GM12878 (cell line): ENCODE results near the gene TUBB1. TPM values are rescaled to one million over a fixed set of nuclear protein-coding genes. Genes with fewer than 3 reads are reported as not detected.

Experiments
- BMI1 ChIP-seq: fragments of 450-650 bp; IDR thresholded peaks from 2 replicates; pipeline ENCODE4 v1.6.1; 2016; ENCODE audit warnings: mild to moderate bottlenecking, moderate library complexity, borderline replicate concordance
- CBFB ChIP-seq: IDR thresholded peaks from 2 replicates; pipeline ENCODE4 v1.6.1; 2016; ENCODE audit warnings: antibody characterized with exemption, low read depth
- CHD2 ChIP-seq: IDR thresholded peaks from 2 replicates; pipeline ENCODE4 v1.6.1; 2011; ENCODE audit warnings: low read depth, low read length, improper control_type of control experiment, borderline replicate concordance
- CREM ChIP-seq: IDR thresholded peaks from 2 replicates; pipeline ENCODE4 v1.6.1; 2014; ENCODE audit warnings: antibody characterized with exemption, low read depth
- EGR1 ChIP-seq, 2 experiments: IDR thresholded peaks; 1 replicate in 1 of 2; 2 replicates in 1 of 2; pipeline ENCODE4 v1.6.1; 2011 to 2012; ENCODE audit warnings: low read depth in 2 of 2, low read length in 2 of 2, borderline replicate concordance in 1 of 2, mild to moderate bottlenecking in 1 of 2, moderate library complexity in 1 of 2
- ETV6 ChIP-seq, 2 experiments: fragments of 450-650 bp in 1 of 2; IDR thresholded peaks in 1 of 2; conservative IDR thresholded peaks in 1 of 2; 2 replicates each; pipeline ENCODE4 v1.6.1; 2014; ENCODE audit warnings: antibody characterized with exemption in 1 of 2, borderline replicate concordance in 1 of 2, low read depth in 1 of 2, mild to moderate bottlenecking in 1 of 2, moderate library complexity in 1 of 2
- EZH2 ChIP-seq: IDR thresholded peaks from 2 replicates; pipeline ENCODE4 v1.6.1; 2012; ENCODE audit warnings: low read depth, mild to moderate bottlenecking, control low read depth, inconsistent platforms, low read length, borderline replicate concordance; ENCODE audit not compliant: control insufficient read depth
- FOXM1 ChIP-seq: IDR thresholded peaks from 2 replicates; pipeline ENCODE4 v1.6.1; 2012; ENCODE audit warnings: low read depth, mild to moderate bottlenecking, inconsistent platforms, low read length, moderate library complexity
- HDGF ChIP-seq: fragments of 450-650 bp; IDR thresholded peaks from 2 replicates; pipeline ENCODE4 v1.6.1; 2016; ENCODE audit warnings: antibody characterized with exemption
- JUNB ChIP-seq: IDR thresholded peaks from 2 replicates; pipeline ENCODE4 v1.6.1; 2016; ENCODE audit warnings: antibody characterized with exemption, mild to moderate bottlenecking
- MAX ChIP-seq: IDR thresholded peaks from 2 replicates; pipeline ENCODE4 v1.6.1; 2012; ENCODE audit warnings: low read depth, low read length, improper control_type of control experiment
- NKRF ChIP-seq: fragments of 450-650 bp; conservative IDR thresholded peaks from 2 replicates; pipeline ENCODE4 v1.6.1; 2017; ENCODE audit warnings: mild to moderate bottlenecking, moderate library complexity
- NR2F1 ChIP-seq: fragments of 450-650 bp; conservative IDR thresholded peaks from 2 replicates; pipeline ENCODE4 v1.6.1; 2017; ENCODE audit warnings: mild to moderate bottlenecking
- PAX5 ChIP-seq: IDR thresholded peaks from 2 replicates; pipeline ENCODE4 v1.6.1; 2011; ENCODE audit warnings: low read depth, low read length, borderline replicate concordance
- POLR2A ChIP-seq: IDR thresholded peaks from 2 replicates; pipeline ENCODE4 v1.6.1; 2011; ENCODE audit warnings: low read depth, mild to moderate bottlenecking, low read length
- POLR2AphosphoS5 ChIP-seq: IDR thresholded peaks from 2 replicates; pipeline ENCODE4 v1.6.1; 2011; ENCODE audit warnings: mild to moderate bottlenecking, low read length, inconsistent platforms
- RELB ChIP-seq: fragments of 450-650 bp; IDR thresholded peaks from 2 replicates; pipeline ENCODE4 v1.6.1; 2017; ENCODE audit warnings: low read depth, mild to moderate bottlenecking, moderate library complexity
- SMAD1 ChIP-seq: fragments of 450-650 bp; IDR thresholded peaks from 2 replicates; pipeline ENCODE4 v1.6.1; 2018; ENCODE audit warnings: mild to moderate bottlenecking, low read depth; ENCODE audit not compliant: partially characterized antibody
- SMARCA5 ChIP-seq: fragments of 450-650 bp; IDR thresholded peaks from 2 replicates; pipeline ENCODE4 v1.6.1; 2017; ENCODE audit warnings: mild to moderate bottlenecking
- SREBF2 ChIP-seq: IDR thresholded peaks from 2 replicates; pipeline ENCODE4 v1.6.1; 2012; ENCODE audit warnings: mild to moderate bottlenecking, low read length
- SUPT20H ChIP-seq: IDR thresholded peaks from 2 replicates; pipeline ENCODE4 v1.6.1; 2011; ENCODE audit warnings: low read depth, mild to moderate bottlenecking, low read length, moderate library complexity, borderline replicate concordance; ENCODE audit not compliant: control insufficient read depth
- TBL1XR1 ChIP-seq: IDR thresholded peaks from 2 replicates; pipeline ENCODE4 v1.6.1; 2012; ENCODE audit warnings: low read depth, low read length, improper control_type of control experiment
- TCF3 ChIP-seq: IDR thresholded peaks from 2 replicates; pipeline ENCODE4 v1.6.1; 2012; ENCODE audit warnings: low read depth, mild to moderate bottlenecking, low read length, borderline replicate concordance; ENCODE audit not compliant: insufficient read depth
- USF1 ChIP-seq: IDR thresholded peaks from 2 replicates; pipeline ENCODE4 v1.6.1; 2011; ENCODE audit warnings: borderline replicate concordance, low read depth, mild to moderate bottlenecking, moderate library complexity, mixed read lengths, low read length; ENCODE audit not compliant: insufficient read depth; ENCODE audit errors: extremely low read length
- YBX1 ChIP-seq: fragments of 450-650 bp; IDR thresholded peaks from 2 replicates; pipeline ENCODE4 v1.6.1; 2016; ENCODE audit warnings: antibody characterized with exemption
- ZNF622 ChIP-seq: fragments of 450-650 bp; IDR thresholded peaks from 2 replicates; pipeline ENCODE4 v1.6.1; 2017; ENCODE audit warnings: mild to moderate bottlenecking, inconsistent platforms
- ZSCAN29 ChIP-seq: fragments of 450-650 bp; IDR thresholded peaks from 2 replicates; pipeline ENCODE4 v1.6.1; 2017; ENCODE audit warnings: mild to moderate bottlenecking, moderate library complexity
- polyA plus RNA-seq, 11 experiments: library from polyadenylated mRNA; depleted of rRNA in 4 of 11; unstranded in 6 of 11; stranded (reverse) in 5 of 11; fragments of >200 nt; fragmentation: Nextera tagmentation in 4 of 11; fragmentation: Illumina TruSeq in 1 of 11; extraction: Ambion mirVana in 4 of 11; extraction: Trizol in 1 of 11; gene quantifications; 1 replicate in 1 of 11; 2 replicates in 10 of 11; pipeline versions ENCODE4 v1.2.1 to v1.2.3, GENCODE V29; 2011 to 2016; ENCODE audit warnings: inconsistent platforms in 2 of 11, missing spikeins in 2 of 11, low read depth in 1 of 11
- total RNA-seq, 4 experiments: library from RNA; depleted of rRNA in 3 of 4; stranded (reverse); fragments of >200 nt in 3 of 4; fragmentation: Illumina TruSeq in 1 of 4; extraction: Trizol in 1 of 4; gene quantifications; 2 replicates each; pipeline versions ENCODE4 v1.2.1 to v1.2.3, GENCODE V29; 2013 to 2021

Gene TUBB1
- total and polyA plus RNA-seq, 10 of the 15 experiments (the other 5 are each of a cell fraction or from before 2014, with no cell fraction given) = 0.02 to 0.20 (median 0.06) TPM; not detected in 3

- peak; percentile 73; the same call in 1 of the 2 replicates for TF ChIP-seq NKRF
- peak; percentile 74 for TF ChIP-seq HDGF
- peak; percentile 6; the same call in 1 of the 2 replicates for TF ChIP-seq NR2F1
- TF ChIP-seq EGR1 (IDR thresholded peaks at IDR 0.05; ENCODE audit: borderline replicate concordance in 1 of 2, low read depth in 2 of 2, low read length in 2 of 2) = peak in 1 of 2 experiments; percentile 70; a peak in 1 of 3 replicates
- TF ChIP-seq USF1 = peak; percentile 34
- peak in 1 of 2 experiments; percentile 93; a peak in 2 of 4 replicates for TF ChIP-seq ETV6 (conservative IDR thresholded peaks at IDR 0.05 in 1 of 2, IDR thresholded peaks at IDR 0.05 in 1 of 2; ENCODE audit: borderline replicate concordance in 1 of 2, low read depth in 1 of 2)
- no peak for TF ChIP-seq ZNF622
- no peak for TF ChIP-seq EZH2
- TF ChIP-seq SUPT20H = no peak
- peak; percentile 83; the same call in 1 of the 2 replicates for TF ChIP-seq TCF3
- peak; percentile 97 for TF ChIP-seq JUNB
- TF ChIP-seq MAX = peak; percentile 55
- TF ChIP-seq FOXM1 = peak; percentile 92
- peak; percentile 97 for TF ChIP-seq CBFB
- TF ChIP-seq POLR2AphosphoS5 = peak; percentile 56; the same call in 1 of the 2 replicates
- TF ChIP-seq SMAD1 = peak; percentile 40
- no peak for TF ChIP-seq YBX1
- peak; percentile 91 for TF ChIP-seq PAX5
- TF ChIP-seq RELB = peak; percentile 95
- TF ChIP-seq CREM = peak; percentile 95
- peak; percentile 88; the same call in 1 of the 2 replicates for TF ChIP-seq SMARCA5
- peak; percentile 37; the same call in 1 of the 2 replicates for TF ChIP-seq ZSCAN29
- no peak for TF ChIP-seq POLR2A
- TF ChIP-seq CHD2 = peak; percentile 60; the same call in 1 of the 2 replicates
- TF ChIP-seq TBL1XR1 = peak; percentile 94
- TF ChIP-seq SREBF2 = no peak
- peak; percentile 74 for TF ChIP-seq BMI1
These were observed 11.3 kb upstream of the TUBB1 start (continued) for GRCh38 chr20:59007665-59008511.
